Activated CD4-positive, alpha-beta T cell treated with anti-CD3 and anti-CD28 coated beads, Interleukin-2, amount 50 U/mL, for 24 hours (primary cell): ENCODE measurements around the gene CENPF.
"Not testable (repeated sequence)": the region's sequence is repeated elsewhere in the genome, so short reads cannot be mapped to it uniquely, and the experiment has no call there.

Source experiments
- DNase-seq, 2 donors: peaks; one replicate each; pipeline ENCODE4 v3.0.0-alpha.2; 2020; ENCODE audit warnings: low read depth in 1 of 2, low spot score in 1 of 2

CENPF gene, protein sequence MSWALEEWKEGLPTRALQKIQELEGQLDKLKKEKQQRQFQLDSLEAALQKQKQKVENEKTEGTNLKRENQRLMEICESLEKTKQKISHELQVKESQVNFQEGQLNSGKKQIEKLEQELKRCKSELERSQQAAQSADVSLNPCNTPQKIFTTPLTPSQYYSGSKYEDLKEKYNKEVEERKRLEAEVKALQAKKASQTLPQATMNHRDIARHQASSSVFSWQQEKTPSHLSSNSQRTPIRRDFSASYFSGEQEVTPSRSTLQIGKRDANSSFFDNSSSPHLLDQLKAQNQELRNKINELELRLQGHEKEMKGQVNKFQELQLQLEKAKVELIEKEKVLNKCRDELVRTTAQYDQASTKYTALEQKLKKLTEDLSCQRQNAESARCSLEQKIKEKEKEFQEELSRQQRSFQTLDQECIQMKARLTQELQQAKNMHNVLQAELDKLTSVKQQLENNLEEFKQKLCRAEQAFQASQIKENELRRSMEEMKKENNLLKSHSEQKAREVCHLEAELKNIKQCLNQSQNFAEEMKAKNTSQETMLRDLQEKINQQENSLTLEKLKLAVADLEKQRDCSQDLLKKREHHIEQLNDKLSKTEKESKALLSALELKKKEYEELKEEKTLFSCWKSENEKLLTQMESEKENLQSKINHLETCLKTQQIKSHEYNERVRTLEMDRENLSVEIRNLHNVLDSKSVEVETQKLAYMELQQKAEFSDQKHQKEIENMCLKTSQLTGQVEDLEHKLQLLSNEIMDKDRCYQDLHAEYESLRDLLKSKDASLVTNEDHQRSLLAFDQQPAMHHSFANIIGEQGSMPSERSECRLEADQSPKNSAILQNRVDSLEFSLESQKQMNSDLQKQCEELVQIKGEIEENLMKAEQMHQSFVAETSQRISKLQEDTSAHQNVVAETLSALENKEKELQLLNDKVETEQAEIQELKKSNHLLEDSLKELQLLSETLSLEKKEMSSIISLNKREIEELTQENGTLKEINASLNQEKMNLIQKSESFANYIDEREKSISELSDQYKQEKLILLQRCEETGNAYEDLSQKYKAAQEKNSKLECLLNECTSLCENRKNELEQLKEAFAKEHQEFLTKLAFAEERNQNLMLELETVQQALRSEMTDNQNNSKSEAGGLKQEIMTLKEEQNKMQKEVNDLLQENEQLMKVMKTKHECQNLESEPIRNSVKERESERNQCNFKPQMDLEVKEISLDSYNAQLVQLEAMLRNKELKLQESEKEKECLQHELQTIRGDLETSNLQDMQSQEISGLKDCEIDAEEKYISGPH (N-terminal part only)

DNA sequence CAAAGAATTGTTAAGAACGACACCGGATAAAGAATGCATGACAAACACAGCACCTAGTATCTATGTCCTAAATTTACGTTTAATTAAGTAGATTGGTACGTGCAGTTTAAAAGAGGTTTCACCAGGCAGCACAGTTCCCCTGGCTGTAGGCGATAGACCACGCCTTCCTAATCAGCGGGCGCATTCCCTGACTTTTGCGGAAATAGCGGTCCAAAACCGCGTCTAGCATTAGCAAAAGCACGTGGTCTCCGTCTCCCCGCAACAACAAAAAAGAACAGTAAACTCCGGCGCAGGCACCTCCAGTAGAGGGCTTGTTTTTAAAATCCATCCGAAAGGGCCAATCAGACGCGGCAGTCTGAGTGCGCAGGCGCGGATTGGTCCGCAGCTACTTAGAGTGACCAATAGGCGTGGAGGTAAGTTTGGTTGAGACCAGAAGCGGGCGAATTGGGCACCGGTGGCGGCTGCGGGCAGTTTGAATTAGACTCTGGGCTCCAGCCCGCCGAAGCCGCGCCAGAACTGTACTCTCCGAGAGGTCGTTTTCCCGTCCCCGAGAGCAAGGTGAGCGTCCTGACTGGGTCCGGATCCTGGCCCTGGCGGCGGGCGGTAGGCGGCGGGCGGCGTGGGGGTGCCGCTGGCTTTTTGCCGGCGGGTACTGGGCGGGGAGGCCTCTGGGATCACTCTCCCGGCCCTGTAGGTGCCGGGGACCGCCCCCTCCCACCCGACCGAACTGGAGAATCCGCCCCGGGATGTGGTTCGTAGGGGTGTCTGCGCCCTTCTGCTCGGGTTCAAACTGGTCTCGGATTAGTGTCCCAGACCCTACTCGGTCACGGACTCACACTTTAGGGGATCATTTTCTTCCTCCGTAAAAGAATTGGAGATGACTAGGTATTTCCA lies at the start of gene CENPF:
TSS of gene CENPF (plus strand) at position 432 of the 894 bp plus-strand sequence. CDS start 10,560 bp downstream, outside the sequence.
- peak; percentile 84 to 92 for DNase-seq

DNA sequence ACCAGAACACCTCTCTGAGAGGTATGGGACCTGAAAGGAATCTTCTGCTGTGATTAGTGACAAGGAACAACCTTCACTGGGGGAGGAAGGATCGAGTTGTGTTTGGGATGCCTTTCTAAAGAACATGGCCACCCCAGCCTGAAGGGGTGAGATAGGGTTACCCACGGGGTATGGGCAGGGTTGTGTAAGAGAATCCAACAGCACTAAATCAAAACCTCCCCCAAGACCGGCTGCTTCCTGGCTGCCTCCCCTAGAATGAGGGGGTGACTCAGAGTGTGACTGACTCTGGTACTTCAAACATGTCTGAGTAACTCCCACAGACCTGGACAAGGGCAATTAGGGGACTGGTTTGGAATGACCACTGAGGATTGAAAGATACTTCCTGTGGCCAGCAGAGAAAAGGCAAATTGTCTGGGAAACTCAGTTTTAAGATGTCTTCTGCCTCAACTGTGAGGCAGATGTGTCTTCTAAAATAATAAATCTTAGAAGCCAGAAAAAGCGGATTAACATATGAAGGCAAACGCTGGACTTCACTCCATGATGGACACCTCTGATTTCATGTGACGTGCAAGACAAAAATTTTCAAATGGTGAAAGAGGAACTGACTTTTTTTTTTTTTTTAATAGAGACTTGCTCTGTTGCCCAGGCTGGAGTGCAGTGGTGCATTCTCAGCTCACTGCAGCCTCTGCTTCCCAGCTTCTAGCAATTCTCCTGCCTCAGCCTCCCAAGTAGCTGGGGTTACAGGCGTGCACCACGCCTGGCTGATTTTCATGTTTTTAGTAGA lies 44.9 kb upstream of the CENPF start:
- DNase-seq, result no peak

DNA sequence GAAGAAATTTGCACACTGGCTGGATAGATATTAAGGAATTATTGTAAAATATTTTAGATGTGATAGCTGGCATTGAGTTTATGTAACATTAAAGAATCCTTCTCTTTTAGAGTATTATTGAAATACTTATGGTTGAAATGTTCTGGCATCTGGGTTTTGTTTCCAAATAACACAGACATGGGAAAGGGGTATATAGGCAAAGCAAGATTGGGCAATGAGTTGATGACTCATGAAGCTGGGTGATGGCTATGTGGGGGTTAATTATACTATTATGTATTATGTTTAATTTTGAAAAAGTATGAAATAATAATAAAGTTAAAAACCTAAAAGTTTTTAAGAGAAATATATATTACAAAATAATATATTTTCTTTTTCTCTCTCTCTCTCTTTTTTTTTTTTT lies 39.1 kb upstream of the CENPF start:
- DNase-seq, result no peak

DNA sequence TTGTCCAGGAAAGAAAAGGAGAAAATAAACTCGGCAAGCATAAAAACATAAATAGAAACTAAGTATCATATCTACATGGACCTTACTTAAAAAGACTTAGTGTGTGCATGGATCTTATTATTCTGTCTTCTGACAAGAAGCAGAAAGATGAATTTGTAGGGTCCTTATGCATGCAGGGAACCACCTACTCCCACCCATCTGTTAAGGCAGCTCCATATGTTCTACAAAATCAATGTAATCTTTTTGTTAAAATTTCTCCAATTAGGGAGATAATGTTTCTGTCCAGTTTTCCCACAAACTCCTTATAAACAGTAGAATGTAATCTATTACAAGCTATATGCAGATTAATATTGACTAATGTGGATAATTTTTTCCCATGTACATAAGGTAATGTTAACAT lies 37.7 kb upstream of the CENPF start:
- no peak for DNase-seq

DNA sequence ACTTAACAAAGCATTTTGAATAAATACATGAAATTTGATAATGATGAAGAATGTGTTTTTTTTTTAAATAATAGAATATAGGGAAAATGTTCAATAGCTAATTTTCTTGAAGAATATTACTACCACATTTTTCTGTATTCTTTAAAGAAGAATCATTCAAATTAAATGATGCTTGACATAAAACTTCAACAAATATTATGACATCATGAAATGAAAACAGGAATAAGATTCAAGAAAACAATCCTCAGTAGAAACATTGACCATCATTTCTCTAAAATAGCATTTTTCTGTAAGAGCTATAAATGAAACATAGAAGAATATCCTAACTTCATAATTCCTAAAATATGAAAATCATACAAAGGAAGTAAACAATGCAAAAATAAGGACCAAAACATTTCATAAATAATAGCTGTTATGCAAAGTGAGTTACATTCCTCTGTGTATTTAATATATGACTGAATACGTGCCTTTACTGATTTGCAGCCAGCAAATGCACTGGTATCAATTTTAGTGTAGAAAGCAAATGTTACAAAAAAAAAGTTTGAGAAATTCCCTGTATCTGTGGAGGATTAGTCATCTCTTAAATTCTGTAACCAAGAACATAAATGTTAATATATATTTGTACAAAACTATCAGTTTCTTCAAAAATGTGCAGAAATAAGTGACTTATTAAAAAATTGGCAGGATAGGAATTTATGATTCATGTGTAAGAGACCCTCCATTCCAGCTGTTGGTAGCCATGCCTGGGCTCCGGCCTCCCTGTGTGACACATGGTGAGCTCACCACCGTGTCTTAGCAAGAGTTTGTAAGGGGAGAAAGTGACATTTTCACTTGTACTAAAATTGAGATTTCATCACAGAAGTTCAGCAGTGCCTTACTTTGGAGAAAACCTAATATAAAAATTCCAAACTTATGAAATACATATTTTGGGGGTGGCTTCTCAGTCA lies 36.6 kb upstream of the CENPF start:
- DNase-seq, result no peak

DNA sequence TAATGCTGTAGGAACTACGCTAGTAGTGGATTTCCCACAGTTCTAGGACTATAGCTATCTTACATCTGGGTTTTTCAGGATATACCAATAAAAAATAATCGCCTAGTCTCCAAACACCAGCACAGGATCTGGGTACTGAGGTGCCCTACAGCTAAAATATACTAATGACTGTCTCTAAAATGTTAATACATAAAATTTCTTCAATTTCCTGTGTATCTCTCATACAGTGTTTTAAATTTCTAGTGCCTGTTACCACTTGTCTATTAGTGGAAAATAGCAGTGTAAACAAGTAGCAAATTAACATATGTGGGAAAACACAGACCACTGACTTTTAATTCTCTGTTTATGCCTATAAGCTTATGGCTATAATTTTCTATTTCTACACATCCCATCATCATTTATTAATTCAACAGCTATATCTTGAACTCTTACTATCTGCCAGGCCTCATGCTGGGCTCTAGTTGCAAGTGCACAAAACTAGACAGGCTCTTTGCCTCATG lies 35.5 kb upstream of the CENPF start:
- no peak for DNase-seq

DNA sequence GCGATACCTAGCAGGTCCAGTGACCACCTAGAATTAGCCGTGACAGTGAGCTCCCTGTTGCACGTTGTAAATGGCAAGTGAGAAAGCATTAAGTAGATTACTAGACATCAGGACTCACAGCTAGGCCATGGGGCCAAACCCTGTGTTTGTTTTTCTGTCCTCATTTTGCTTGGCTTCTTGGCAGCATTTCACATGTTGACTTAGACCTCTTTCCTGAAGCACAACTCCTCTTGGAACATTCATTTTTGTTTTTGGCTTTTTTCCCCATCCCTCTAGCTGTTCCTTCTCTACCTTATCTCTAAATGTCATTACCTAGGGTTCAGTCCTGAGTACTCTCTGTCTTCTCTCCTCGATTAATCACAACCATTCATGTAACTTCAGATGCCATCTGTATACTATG lies 34.7 kb upstream of the CENPF start:
- DNase-seq, result no peak

DNA sequence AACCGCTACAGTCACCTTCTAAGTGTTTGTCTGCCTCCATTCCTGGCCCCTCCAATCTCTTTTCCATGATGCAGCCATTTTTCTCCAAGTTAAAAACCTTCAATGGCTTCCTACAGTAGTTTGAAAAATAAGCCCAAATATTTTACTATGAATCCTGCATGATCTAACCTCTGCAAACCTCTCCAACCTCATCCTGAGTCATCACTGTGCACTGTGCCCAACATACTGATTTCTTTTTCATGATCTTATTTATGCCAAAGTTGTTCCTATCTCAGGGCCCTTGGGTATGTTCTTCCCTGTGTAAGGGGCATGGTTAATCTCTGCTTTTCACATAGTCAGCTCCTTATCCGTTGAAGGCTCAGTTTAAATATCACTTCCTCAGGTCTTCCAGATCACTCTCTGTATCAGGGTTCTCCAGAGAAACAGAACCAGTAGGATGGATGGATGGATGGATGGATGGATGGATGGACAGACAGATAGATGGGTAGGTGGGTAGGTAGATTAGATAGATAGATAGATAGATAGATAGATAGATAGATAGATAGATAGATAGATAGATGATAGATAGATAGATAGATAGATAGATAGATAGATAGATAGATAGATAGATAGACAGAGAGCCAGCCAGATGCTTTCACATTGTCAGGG lies 33.5 kb upstream of the CENPF start:
- DNase-seq, result no peak

DNA sequence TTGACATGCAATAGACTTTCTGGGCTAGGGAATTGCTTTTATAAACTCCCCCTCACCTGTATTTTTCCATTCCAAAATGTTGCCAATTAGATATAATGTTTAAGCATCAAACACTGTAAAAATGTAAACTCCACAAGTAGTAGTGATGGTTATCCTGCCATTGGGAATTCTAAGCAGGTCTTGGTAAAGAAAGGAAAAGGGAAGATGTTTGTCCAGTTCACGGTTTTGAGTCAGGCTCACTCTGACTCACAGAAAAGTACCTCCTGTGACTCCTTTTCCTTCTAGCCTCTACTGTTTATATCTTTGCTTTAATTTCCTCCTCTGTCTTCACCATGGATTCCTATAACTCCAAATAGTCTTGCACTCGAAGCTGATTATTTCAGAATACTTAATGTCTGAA lies 32.6 kb upstream of the CENPF start:
- DNase-seq, result no peak

DNA sequence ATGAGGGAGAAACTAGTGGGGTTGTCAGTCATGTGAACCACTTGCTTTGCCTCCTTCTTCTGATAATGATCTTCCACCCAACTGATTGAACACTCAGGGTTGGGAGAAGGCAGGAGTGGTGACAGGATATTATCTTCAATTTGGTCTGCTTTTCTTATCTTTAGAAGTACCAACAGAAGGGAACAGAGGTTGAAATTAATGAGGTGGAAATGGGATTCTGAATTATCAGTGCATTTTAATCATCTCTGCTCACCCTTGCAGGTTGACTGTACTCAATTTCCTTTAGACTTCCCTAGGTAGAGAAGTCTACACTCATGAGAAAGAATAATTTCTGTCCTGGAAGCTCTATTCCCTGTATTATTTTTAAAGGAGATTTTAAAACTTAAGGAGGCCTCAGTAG lies 31.7 kb upstream of the CENPF start:
- no peak for DNase-seq

DNA sequence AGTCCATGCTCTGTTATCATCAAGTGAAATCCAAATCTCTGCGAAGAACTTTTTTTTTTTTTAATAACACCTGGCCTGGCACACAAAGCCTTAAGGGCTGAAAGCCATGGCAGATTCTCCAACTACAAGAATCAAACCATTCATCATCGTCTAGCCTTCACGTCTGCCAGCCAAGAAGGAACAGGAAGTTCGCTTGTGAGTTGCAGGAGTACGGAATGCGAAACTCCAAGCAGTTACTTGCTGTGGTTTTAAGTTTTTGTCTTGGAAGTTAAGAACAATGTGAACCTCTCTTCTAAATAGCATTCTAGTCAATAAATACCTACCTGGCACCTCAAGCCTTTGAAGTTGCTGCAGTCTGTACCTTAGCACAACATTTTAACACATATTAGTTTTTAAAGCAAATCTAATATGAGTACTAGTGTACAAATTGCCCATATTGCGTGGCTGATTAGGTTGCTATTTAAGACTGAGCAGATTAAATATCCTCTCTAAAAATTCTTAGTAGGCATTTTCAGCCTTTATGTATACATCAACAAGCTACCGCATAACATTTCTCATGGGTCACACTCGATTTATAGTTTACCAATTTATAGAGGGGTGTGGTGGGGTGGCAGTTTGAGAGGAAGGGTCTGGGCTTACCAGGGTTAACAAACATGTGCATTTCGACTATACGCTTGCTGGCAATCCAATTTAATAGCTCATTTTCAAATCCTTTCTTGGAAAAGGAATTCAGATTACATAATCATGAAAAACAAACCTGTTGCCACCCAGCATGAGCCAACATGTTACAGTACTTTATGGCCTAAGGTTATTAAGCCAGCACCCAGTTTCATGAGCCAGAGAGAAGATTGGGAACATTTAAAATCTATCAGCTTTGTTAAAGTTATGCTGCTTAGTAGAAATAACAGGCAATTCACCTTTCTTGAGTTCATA lies 29.3 kb upstream of the CENPF start:
- DNase-seq, result no peak

DNA sequence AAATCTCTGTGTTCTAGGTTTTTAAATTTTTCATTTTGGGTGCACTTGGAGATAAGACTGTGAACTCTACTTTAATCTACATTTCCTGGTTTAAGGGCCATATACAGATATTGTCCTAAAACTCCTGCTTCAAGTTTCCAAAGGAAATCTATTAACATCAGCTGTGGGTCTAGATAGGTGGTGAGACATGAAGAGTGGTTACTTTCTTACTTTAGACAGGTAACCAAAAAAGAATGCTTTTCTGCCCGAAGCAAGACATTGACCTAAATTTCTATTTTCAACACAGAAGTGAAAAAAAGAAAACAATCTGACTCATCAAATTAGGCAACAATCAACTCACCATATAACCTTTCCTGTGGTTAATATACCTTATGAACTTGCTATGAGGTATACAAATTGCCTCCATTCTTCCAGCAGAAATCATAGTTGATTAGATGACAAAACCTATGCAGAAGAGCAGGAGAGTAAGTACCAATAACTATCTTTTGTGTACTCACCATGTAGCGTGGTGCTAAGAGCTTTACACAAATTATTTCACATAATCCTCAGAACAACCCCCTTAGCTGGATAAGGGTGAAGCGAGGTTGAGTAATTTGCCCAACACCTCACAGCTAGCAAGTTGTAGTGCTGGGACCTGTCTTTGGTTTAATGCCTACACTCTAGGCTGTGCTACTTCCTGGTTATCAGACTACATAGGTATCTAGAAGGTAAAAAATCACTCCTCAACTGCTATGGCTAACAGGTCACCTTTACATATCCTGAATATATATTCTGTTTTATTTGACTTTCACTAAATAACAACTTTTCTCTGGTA lies 28.2 kb upstream of the CENPF start:
- DNase-seq, result no peak

DNA sequence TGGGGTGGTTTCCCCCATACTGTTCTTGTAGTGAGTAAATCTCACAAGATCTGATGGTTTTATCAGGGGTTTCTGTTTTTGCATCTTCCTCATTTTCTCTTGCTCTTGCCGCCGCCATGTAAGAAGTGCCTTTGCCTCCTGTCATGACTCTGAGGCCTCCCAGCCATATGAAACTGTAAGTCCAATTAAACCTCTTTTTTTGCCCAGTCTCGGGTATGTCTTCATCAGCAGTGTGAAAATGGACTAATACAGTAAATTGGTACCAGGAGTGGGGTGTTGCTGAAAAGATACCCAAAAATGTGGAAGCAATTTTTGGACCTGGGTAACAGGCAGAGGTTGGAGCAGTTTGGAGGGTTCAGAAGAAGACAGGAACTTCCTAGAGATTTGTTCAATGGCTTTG lies 26.9 kb upstream of the CENPF start:
- not testable (repeated sequence) for DNase-seq

DNA sequence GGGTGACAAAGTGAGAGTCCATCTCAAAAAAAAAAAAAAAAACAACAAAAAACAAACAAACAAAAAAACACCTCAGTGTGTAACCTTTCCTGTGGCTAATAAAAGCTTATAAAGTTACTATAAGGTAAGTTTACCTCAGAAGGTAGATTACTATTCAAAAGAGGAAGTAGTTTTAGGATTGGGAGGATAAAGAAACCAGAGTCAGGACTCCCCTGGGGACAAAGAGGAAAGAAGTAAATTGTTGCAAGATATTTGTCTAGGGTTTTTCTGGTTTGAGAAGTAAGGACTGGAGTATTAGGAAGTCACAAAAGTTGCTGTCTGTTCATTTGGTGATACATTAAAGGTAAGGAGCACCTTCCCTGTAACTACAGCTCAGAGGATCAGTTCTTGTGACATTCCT lies 23.8 kb upstream of the CENPF start:
- no peak for DNase-seq

DNA sequence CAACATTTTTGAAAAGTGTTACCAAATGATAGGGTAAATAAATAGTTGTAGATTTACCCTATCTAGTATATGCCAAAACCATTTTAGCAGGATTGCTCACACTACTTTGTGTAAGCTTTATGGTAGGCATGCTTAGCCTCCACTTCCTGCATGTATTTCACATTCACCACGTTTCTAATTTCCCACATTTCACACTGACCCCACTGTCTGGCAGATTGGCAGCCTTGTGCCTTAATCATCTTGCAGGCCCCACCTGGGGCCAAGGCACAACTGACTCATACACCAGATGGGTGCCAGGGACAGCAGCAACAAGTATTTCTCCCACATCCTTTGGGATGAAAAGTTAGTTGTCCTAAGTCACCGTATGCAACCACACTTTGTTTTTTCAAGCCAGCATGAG lies 21.2 kb upstream of the CENPF start:
- DNase-seq, result no peak
